ENCODE measurements around the gene SLC15A1. TPM values are rescaled to one million over a fixed set of nuclear protein-coding genes. Genes with fewer than 3 reads are reported as not detected.

The SLC15A1 gene
- total RNA-seq, 1 donor from 2014 or later, result not detected

GRCh38 chr13:98783856-98784478 lies 31.5 kb upstream of the SLC15A1 start:
- FAIRE-seq, result no peak
- Histone ChIP-seq H3K36me3 (ENCODE audit: control insufficient read depth, insufficient read depth, low read length) (no peaks in the 10 kb centered on the region), H3K4me3 (ENCODE audit: low read depth, low read length) (no peak overlapping the region), H3K27me3 (ENCODE audit: control insufficient read depth, insufficient read depth, low read length) (no peaks in the 10 kb centered on the region)
- no peak for TF ChIP-seq CTCF (IDR thresholded peaks at IDR 0.05; ENCODE audit: insufficient read depth, low read length, severe bottlenecking)
- no peak for DNase-seq (ENCODE audit: low read depth)

GRCh38 chr13:98782654-98783053 lies 30.2 kb upstream of the SLC15A1 start:
- no peak for TF ChIP-seq CTCF (IDR thresholded peaks at IDR 0.05; ENCODE audit: insufficient read depth, low read length, severe bottlenecking)
- no peak overlapping the region for H3K4me3 ChIP-seq (ENCODE audit: low read depth, low read length)
- DNase-seq (ENCODE audit: low read depth) (peak; percentile 89), FAIRE-seq (no peak)
- H3K36me3 ChIP-seq (ENCODE audit: control insufficient read depth, insufficient read depth, low read length), result no peaks in the 10 kb centered on the region
- H3K27me3 ChIP-seq (ENCODE audit: control insufficient read depth, insufficient read depth, low read length), result no peaks in the 10 kb centered on the region

- DNase-seq (ENCODE audit: low read depth) (no peak), FAIRE-seq (no peak)
- no peak for TF ChIP-seq CTCF (IDR thresholded peaks at IDR 0.05; ENCODE audit: insufficient read depth, low read length, severe bottlenecking)
- no peaks in the 10 kb centered on the region for H3K27me3 ChIP-seq (ENCODE audit: control insufficient read depth, insufficient read depth, low read length)
- no peak overlapping the region for H3K4me3 ChIP-seq (ENCODE audit: low read depth, low read length)
- H3K36me3 ChIP-seq (ENCODE audit: control insufficient read depth, insufficient read depth, low read length), result no peaks in the 10 kb centered on the region
Observed at GRCh38 chr13:98781905-98782304, 29.4 kb upstream of the SLC15A1 start.

- FAIRE-seq (no peak), DNase-seq (ENCODE audit: low read depth) (no peak)
- no peaks in the 10 kb centered on the region for H3K36me3 ChIP-seq (ENCODE audit: control insufficient read depth, insufficient read depth, low read length)
- no peaks in the 10 kb centered on the region for H3K27me3 ChIP-seq (ENCODE audit: control insufficient read depth, insufficient read depth, low read length)
- no peak overlapping the region for H3K4me3 ChIP-seq (ENCODE audit: low read depth, low read length)
- TF ChIP-seq CTCF (IDR thresholded peaks at IDR 0.05; ENCODE audit: insufficient read depth, low read length, severe bottlenecking), result no peak
Observed at GRCh38 chr13:98781470-98781869, 29.0 kb upstream of the SLC15A1 start.

GRCh38 chr13:98781045-98781444 lies 28.6 kb upstream of the SLC15A1 start:
- no peak for TF ChIP-seq CTCF (IDR thresholded peaks at IDR 0.05; ENCODE audit: insufficient read depth, low read length, severe bottlenecking)
- FAIRE-seq (peak; percentile 43), DNase-seq (ENCODE audit: low read depth) (no peak)
- H3K27me3 ChIP-seq (ENCODE audit: control insufficient read depth, insufficient read depth, low read length), result no peaks in the 10 kb centered on the region
- H3K4me3 ChIP-seq (ENCODE audit: low read depth, low read length), result no peak overlapping the region
- H3K36me3 ChIP-seq (ENCODE audit: control insufficient read depth, insufficient read depth, low read length), result no peaks in the 10 kb centered on the region

GRCh38 chr13:98780451-98780850 lies 28.0 kb upstream of the SLC15A1 start:
- no peak for TF ChIP-seq CTCF (IDR thresholded peaks at IDR 0.05; ENCODE audit: insufficient read depth, low read length, severe bottlenecking)
- FAIRE-seq, result no peak
- DNase-seq (ENCODE audit: low read depth), result no peak
- H3K36me3 ChIP-seq (ENCODE audit: control insufficient read depth, insufficient read depth, low read length), result no peaks in the 10 kb centered on the region
- H3K27me3 ChIP-seq (ENCODE audit: control insufficient read depth, insufficient read depth, low read length), result no peaks in the 10 kb centered on the region
- H3K4me3 ChIP-seq (ENCODE audit: low read depth, low read length), result no peak overlapping the region

Data from bronchial epithelial cell (primary cell).